Measurements from ENCODE around the gene SNX24.

DNA sequence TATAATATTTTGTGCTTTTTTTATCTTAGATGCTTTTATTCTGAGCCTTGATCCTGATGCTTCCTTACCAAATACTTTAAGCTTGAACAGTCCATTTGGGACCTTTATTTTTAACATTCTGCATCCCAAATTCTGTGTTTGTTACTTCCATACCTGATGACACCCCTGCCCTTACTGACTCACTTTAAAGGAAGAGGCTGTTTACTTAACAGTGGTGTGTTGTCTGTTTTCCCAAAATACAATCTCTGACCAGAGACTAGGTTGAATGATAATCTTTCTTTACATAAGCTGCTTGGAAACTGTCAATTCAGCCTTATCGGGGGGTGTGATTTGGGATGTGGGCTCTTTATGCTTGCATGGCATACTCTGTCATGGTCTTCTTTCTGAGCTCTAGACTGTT, 71.1 kb downstream of the SNX24 start:
- TF ChIP-seq, protein P1, sequence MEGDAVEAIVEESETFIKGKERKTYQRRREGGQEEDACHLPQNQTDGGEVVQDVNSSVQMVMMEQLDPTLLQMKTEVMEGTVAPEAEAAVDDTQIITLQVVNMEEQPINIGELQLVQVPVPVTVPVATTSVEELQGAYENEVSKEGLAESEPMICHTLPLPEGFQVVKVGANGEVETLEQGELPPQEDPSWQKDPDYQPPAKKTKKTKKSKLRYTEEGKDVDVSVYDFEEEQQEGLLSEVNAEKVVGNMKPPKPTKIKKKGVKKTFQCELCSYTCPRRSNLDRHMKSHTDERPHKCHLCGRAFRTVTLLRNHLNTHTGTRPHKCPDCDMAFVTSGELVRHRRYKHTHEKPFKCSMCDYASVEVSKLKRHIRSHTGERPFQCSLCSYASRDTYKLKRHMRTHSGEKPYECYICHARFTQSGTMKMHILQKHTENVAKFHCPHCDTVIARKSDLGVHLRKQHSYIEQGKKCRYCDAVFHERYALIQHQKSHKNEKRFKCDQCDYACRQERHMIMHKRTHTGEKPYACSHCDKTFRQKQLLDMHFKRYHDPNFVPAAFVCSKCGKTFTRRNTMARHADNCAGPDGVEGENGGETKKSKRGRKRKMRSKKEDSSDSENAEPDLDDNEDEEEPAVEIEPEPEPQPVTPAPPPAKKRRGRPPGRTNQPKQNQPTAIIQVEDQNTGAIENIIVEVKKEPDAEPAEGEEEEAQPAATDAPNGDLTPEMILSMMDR (IDR thresholded peaks at IDR 0.05): no peak
- TF ChIP-seq EP300 (IDR thresholded peaks at IDR 0.05) (no peak), POLR2AphosphoS5 (IDR thresholded peaks at IDR 0.05) (no peak)

Data from esophagus muscularis mucosa (tissue), 4 donors.